ENCODE measurements around the gene TINCR. TPM values are rescaled to one million over a fixed set of nuclear protein-coding genes. Genes with fewer than 3 reads are reported as not detected.
"Not testable (repeated sequence)": the region's sequence is repeated elsewhere in the genome, so short reads cannot be mapped to it uniquely, and the experiment has no call there.

TINCR gene
- 0.12 and 0.40 TPM in 2 replicates for total RNA-seq (2014; rRNA removed; shearing (Covaris generic))

- DNase-seq (ENCODE audit: low read depth): no peak
These were observed at the start of gene TINCR for GRCh38 chr19:5567360-5567969. Gene TINCR (minus strand): TSS chr19:5567953.

- no peak for DNase-seq (ENCODE audit: low read depth)
These were observed 49.3 kb upstream of the TINCR start for GRCh38 chr19:5617080-5617479.

GRCh38 chr19:5615756-5616327, 48.1 kb upstream of the TINCR start:
- no peak for DNase-seq (ENCODE audit: low read depth)

GRCh38 chr19:5612891-5613865, 45.4 kb upstream of the TINCR start:
- DNase-seq (ENCODE audit: low read depth): no peak

GRCh38 chr19:5609881-5610448, 42.2 kb upstream of the TINCR start:
- no peak for DNase-seq (ENCODE audit: low read depth)

- not testable (repeated sequence) for DNase-seq (ENCODE audit: low read depth)
These were observed 41.0 kb upstream of the TINCR start for GRCh38 chr19:5608766-5609165.

- DNase-seq (ENCODE audit: low read depth): no peak
These were observed 40.5 kb upstream of the TINCR start for GRCh38 chr19:5608291-5608690.

- DNase-seq (ENCODE audit: low read depth): no peak
These were observed 39.8 kb upstream of the TINCR start for GRCh38 chr19:5607318-5608275.

GRCh38 chr19:5605362-5605761, 37.6 kb upstream of the TINCR start:
- no peak for DNase-seq (ENCODE audit: low read depth)

GRCh38 chr19:5603626-5604025, 35.9 kb upstream of the TINCR start:
- DNase-seq (ENCODE audit: low read depth): no peak

GRCh38 chr19:5600797-5601196, 33.0 kb upstream of the TINCR start:
- no peak for DNase-seq (ENCODE audit: low read depth)

GRCh38 chr19:5595745-5596144, 28.0 kb upstream of the TINCR start:
- DNase-seq (ENCODE audit: low read depth): no peak

- DNase-seq (ENCODE audit: low read depth): no peak
These were observed 27.4 kb upstream of the TINCR start for GRCh38 chr19:5595129-5595528.

GRCh38 chr19:5594521-5594950, 26.8 kb upstream of the TINCR start:
- no peak for DNase-seq (ENCODE audit: low read depth)

GRCh38 chr19:5593343-5594255, 25.8 kb upstream of the TINCR start:
- DNase-seq (ENCODE audit: low read depth): no peak

GRCh38 chr19:5592531-5593342, 25.0 kb upstream of the TINCR start:
- DNase-seq (ENCODE audit: low read depth): no peak

- DNase-seq (ENCODE audit: low read depth): no peak
These were observed 23.7 kb upstream of the TINCR start for GRCh38 chr19:5591476-5591875.

- no peak for DNase-seq (ENCODE audit: low read depth)
These were observed 23.1 kb upstream of the TINCR start for GRCh38 chr19:5590865-5591154.

- DNase-seq (ENCODE audit: low read depth): no peak
These were observed 22.6 kb upstream of the TINCR start for GRCh38 chr19:5590151-5590864.
